Hematopoietic multipotent progenitor cell treated with erythropoietin and hydrocortisone succinate and interleukin-3 and kit ligand, for 4 days (in vitro differentiated cells): ENCODE data around the gene CEP83.
"Not testable (repeated sequence)": the region's sequence is repeated elsewhere in the genome, so short reads cannot be mapped to it uniquely, and the experiment has no call there.

Experiments used
- DNase-seq: peaks from one replicate; pipeline ENCODE4 v3.0.0-alpha.2; 2015

Gene CEP83, protein sequence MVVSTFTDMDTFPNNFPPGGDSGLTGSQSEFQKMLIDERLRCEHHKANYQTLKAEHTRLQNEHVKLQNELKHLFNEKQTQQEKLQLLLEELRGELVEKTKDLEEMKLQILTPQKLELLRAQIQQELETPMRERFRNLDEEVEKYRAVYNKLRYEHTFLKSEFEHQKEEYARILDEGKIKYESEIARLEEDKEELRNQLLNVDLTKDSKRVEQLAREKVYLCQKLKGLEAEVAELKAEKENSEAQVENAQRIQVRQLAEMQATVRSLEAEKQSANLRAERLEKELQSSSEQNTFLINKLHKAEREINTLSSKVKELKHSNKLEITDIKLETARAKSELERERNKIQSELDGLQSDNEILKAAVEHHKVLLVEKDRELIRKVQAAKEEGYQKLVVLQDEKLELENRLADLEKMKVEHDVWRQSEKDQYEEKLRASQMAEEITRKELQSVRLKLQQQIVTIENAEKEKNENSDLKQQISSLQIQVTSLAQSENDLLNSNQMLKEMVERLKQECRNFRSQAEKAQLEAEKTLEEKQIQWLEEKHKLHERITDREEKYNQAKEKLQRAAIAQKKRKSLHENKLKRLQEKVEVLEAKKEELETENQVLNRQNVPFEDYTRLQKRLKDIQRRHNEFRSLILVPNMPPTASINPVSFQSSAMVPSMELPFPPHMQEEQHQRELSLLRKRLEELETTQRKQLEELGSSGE

DNA sequence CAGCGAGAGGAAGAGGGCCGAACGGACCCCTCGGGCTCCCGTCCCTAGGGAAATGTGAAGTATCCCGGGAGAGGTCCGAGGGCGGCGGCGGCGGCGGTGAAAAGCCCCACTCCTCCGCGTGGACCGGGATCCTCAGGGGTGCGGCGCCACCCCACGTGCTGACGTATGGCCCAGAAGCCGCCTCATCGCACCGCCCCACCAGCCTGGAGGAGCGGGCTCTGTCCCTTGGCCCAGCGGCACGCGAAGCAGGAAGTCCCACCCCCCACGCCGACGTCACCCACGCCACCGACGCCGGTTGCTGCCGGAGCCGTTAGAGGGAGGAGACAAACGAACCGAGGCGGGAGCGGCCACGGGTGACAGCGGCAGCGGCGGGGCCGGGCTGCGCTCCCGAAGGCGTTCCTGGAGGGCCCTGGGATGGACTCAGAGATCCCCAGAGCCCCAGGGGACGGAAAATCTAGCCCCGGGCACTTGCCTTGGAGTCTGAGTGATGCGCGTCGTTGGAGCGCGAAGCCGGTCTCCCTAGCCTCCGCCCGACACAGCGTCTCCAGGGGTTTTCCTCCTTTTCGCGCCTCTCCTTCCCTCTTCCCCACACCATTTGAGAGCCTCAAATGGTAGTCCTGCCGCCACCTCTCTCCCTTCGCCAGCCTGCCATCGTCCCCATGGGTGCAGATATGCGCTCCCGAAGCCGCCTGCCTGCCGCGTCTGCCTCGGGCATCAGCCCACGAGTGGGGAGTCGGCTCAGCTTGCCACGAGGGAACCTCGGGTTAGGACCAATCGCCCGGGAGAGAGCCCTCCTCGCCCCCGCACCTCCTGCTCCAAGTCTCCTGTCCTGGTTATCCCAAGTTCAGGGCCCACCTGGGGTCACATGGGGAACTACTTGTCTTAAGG, at the start of gene CEP83:
TSS of gene CEP83 (minus strand) at position 140 of the 888 bp plus-strand sequence. CDS start 47,377 bp downstream, outside the sequence.
- peak; percentile 98 for DNase-seq

DNA sequence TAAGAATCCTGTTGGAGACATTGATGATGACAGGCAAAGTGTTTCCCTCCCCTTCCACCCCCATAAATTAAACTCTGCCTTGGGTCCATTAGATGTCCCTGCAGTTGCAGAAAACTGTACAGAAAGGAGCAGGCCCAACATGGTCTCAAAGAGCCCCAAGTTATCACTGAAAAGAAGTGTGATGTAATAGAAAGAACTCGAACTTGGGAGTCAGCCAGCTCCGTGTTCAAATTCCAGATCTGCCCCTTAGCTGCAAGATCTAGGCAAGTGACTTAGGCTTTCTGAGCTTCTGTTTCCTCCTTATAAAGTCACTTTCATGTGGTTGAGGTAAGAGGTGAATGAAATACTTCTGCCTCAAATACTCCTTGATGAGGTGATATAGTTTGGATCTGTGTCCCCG, 49.6 kb upstream of the CEP83 start:
- DNase-seq, result no peak

DNA sequence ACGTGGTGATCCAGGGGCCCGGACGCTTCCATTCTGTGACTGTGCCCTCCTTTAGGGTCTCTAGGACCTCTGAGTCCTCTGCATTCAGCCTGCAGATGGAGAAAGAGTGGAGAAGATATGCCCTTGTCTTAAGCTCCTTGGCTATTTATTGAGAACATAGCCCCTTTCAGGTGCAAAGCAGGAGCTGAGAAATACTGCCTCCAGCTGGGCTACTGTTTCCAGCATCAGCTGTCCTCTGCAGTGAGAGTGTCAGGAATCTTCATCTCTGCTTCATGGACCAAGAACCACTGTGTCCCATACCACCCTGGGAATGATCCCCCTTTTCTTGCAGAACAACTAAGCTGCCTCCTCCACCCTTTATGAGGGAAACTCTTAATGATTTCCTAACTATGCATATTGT, 47.8 kb upstream of the CEP83 start:
- no peak for DNase-seq

DNA sequence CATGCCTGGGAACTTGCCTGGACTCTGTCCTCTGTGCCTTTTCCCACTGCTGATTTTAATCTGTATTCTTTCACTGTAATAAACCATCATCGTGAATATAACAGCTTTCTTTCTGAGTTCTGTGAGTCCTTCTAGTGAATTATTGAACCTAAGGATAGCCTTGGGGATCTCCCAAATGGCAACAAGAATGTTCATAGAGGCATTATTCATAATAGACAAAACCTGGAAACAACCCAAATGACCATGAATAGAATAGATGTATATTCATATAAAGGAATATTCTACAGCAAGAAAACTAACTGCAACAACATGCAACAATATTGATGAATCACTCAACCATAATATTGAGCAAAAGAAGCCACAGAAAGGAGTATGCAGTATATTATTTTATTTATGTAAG, 44.7 kb upstream of the CEP83 start:
- no peak for DNase-seq

DNA sequence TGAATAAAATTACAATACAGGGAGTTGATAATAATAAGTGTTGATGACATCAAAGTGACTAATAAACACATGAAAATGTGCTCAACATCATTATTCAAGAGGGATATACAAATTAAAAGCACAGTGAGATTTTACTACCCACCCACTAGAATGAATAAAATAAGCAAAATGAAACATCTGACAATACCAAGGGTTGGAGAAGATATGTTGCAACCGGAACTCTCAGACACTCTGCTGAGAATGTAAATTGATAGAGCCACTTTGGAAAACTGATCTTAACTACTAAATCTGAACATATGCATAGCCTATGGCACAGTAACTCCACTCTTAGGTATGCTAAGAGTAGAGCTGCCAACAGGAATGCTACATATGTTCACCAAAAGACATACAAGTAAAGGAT, 44.0 kb upstream of the CEP83 start:
- no peak for DNase-seq

DNA sequence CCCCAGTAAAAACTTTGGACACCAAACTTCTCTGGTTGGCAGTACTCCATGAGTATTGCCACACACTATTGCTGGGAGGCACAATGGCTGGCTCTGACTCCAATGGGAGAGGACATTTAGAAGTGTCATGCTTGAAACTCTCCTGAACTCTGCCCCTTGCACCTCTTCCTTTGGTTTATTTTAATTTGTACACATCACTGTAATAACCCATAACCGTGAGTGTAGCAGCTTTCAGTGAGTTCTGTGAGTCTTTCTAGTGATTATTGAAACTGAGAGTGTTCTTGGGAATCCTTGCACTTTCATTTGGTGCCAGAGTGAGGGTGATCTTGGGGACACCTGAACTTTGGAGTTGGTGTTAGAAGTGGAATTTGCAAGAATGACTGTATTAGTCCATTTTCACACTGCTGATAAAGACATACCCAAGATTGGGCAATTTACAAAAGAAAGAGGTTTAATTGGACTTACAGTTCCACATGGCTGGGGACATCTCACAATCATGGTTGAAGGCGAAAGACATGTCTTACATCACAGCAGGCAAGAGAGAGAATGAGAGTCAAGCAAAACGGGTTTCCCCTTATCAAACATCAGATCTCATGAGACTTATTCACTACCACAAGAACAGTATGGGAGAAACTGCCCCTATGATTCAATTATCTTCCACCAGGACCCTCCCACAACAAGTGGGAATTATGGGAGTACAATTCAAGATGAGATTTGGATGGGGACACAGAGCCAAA, 41.3 kb upstream of the CEP83 start:
- DNase-seq, result no peak

DNA sequence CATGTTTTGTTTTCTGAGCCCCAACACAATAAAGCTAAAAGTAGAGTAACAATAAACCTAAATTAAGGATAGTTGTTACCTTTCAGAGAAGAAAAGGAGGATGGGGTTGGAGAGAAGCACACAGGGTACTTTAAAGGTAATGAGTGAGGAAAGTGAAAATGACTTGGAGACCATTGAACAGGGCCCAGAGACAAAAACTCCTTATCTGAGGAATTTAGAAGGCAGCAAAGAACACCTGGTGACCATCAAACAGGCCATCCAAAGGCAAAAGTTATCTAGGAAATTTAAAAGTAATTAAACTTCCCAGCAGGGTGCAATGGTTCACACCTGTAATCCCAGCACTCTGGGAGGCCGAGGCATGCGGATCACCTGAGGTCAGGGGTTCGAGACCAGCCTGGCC, 39.0 kb upstream of the CEP83 start:
- no peak for DNase-seq

DNA sequence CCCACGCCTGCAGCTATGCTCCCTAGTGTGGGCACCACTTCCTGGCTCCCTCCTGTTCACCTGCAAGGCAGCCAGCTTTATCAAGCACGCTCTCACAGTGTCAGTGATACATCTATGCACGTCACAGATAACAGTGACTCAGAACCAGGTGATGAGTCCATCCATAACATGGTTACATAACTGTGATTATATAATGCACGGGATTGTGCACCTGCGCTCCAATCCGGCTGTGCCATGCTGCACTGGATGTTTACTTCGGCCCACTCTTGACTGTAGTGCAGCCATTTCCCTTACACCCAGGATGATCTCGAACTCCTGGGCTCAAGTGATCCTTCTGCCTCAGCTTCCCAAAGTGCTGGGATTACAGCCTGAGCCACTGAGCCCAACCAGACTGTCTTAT, 38.4 kb upstream of the CEP83 start:
- DNase-seq, result no peak

DNA sequence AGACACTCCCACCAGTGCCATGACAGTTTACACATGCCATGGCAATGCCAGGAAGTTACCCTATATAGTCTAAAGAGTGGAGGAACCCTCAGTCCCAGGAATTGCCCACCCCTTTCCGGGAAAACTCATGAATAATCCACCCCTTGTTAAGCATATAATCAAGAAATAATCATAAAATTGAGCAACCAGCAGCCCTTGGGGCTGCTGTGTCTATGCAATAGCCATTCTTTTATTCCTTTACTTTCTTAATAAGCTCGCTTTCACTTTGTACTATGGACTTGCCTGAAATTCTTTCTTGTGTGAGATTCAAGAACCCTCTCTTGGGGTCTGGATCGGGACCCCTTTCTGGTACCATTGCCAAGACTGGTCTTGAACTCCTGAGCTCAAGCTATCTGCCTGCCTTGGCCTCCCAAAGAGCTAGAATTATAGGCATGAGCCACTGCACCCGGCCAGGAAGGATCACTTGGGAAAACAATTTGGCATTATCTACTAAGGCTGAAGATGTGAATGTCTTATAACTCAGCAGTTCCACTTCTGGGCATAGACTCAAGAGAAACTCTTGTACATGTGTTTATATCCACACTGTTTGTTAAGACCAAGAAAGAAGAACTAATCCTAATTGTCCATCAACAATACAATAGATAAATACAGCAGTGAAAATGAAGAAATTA, 35.9 kb upstream of the CEP83 start:
- no peak for DNase-seq

DNA sequence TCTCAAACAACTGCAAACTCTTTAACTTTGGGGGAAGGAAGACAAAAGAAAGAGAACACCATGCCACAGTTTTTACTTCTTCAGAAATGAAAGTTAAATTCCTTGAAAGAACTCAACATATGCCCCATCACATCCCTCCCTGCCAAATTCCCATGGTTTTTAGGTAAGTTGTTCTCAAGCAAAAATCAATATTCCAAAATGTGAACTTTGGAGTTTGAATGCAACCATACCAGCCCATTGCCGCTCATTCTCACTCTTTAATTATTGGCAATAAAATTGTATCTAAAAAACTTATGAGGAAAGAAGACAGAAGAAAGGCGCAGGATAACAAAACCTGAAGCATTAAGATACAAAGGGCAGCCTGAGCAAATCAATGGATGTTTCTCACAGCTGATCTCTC, 31.8 kb upstream of the CEP83 start:
- no peak for DNase-seq

DNA sequence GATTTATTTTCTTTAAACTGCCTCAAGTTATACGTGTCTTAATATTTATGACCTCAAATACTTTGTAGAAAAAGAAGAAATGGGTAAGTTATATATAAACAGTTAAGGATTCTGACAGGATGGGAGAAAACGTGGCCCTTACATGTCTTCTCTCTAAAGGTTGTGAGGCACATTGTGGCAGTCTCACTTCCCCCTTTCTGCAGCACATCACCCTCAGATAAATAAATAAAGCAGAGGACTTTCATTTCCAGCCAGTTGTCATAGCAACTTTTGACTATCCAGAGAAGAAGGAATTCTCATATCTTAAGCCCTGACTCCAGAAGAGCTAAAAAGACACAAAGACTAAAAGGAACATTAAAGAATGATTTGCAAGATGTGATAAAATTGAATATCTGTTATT, 28.8 kb upstream of the CEP83 start:
- peak; percentile 13 for DNase-seq

DNA sequence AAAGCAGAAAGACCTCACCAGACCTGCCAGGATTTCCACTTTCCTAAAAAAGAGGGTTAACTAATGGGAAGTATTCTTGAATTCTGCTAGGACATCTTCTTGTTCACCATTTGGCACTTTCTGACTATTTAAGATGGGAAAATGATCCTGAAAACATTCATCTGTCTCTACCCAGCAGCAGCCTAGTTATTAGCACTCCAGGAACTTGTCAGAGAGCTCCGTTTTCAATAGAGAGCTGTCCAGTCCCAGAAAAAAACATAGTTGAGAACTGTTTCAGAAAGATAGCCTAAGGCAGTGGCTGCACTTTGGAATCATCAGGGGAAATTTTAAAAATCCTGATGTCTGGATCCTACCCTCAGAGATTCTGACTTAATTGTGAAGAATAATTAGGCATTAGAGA, 22.1 kb upstream of the CEP83 start:
- no peak for DNase-seq

DNA sequence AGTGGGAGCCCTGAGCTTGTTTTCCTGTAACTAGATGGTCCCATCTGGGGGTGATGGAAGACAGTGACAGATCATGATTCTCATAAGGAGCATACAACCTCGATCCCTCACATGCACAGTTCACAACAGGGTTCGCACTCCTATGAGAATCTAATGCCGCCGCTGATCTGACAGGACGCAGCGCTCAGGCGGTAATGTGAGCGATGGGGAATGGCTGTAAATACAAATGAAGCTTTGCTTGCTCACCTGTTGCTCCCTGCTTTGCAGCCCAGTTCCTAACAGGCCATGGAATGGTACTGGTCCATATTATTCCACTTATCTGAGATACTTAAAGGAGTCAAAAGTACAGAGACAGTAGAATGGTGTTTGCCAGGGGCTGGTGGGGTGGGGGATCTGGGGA, 9.9 kb upstream of the CEP83 start:
- no peak for DNase-seq

DNA sequence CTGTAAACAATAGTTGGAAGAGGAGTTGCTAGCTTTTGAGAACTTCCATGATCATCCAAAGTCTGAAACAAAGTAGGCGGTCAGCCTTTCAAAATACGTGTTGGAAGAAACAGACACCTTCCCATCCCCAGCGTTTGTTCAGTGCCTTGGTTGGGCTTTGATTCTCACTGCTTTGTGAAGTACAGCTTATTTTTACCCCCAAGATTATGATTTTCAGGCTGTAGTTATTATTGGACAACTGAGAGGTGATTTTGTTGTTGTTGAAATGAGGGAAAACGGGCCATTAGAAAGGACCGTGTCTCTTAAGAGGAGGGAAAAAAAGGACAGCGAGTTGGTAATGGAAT, 921 bp upstream of the CEP83 start:
- no peak for DNase-seq

DNA sequence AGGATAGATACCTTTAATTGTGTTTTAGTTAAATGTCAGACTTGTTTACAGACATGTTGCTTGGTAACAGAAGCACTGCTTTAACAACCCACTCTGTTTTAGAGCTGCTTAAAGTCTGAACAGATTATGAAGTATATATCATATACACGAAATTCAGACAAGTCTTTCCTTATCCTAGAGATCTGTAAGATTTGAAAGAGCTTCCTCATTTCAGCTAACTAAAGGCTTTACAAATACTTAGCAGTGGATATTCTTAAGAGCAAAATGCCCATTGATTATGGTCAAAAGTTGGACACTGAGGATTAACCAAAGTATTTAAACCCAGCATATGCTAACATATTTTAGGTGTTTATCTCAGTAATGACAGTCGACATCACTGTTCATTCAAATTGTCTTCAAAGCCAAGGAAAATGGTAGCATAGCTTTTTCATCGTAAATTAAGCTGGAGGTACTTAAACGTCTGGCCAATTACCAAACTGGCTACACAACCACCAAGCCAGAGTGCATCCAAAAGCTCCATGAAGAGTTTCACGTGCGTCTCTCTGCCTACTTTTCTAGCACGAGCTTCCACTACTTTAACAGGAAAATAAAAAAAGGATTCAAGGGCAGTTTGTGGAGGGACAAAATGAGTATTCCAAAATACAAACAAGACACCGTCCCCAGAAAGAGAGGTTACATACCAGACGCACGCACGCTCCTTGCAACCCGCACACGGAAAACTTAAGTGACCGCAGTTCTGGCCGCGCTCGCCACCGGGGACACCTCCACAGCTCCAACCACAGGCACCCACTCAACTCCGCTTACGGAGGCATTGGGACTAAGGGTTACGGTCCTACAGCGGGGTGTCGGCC, 565 bp downstream of the CEP83 start:
- DNase-seq, result peak; percentile 66

DNA sequence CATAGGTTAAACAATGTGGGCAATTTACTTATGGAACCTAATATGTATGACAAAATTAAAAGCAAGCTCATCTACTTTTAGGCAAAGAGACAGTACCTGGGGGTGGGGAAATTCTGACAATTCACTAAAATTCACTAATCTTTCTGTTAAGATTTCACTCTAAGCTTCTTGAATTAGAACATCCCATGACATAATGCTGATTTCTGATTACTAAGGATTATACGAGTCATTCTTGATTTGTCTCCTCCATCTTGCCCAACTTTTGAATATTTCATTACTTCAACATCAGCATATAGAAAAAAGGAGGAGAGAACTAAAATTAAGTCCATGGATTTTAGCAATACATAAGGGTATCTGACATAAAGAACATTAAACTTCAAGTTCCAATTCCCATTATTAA, 2.4 kb downstream of the CEP83 start:
- no peak for DNase-seq

DNA sequence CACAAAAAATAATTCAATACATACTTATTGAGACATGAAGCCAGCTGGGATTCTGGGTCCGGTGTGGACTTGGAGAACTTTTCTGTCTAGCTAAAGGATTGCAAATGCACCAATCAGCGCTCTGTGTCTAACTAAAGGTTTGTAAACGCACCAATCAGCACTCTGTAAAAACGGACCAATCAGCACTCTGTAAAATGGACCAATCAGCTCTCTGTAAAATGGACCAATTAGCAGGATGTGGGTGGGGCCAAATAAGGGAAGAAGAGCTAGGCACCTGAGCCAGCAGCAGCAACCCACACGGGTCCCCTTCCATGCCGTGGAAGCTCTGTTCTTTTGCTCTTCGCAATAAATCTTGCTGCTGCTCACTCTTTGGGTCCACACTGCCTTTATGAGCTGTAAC, 5.3 kb downstream of the CEP83 start:
- DNase-seq, result not testable (repeated sequence)

DNA sequence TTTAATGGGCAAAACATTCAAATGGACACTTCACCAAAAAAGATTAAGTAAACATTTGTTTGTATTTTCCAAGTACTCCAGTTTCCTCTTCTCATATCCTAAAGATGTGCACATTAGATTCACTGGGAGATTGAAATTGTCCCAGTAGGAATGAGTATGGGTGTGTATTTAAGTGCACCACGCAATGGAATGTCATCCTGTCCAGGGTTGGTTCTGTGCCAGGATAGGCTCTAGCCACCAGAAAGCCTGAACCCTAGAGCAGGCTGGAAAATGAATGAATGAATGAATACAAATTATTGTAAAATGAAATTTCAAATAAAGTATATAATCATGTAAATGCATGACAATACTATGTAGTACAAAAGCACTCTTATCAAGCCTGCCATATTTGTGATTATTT, 14.0 kb downstream of the CEP83 start:
- no peak for DNase-seq

DNA sequence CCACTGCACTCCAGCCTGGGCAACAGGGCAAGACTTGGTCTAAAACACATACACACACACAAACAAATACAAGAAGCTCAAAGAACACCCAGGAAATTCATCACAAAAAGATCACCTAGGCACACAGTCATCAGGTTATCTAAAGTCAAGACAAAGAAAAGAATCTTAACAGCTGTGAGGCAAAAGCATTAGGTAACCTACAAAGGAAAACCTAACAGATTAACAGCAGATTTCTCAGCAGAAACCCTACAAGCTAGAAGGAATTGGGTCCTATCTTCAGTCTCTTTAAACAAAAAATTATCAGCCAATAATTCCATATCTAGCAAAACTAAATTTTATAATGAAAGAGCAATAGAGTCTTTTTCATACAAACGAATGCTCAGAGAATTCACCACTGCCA, 22.4 kb downstream of the CEP83 start:
- DNase-seq, result no peak

DNA sequence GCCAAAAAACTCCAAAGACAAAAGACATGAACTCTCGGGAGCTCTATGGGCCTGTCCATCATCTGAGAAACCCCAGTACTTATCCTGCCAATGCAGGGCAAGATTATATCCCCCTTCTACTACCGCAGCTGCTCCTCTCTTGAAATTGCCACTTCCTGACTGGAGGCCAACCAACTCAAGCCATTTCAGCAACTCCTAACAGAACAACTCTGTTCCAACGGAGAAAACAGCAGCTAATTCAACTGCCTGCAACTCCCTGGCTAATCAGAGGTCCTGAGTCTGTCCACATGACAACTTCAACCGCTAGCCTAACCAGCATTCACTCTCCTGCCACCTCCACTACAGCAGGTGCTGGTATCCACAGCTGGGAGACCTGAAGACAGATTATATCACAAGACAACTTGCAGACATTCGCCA, 24.1 kb downstream of the CEP83 start:
- peak; percentile 90 for DNase-seq

DNA sequence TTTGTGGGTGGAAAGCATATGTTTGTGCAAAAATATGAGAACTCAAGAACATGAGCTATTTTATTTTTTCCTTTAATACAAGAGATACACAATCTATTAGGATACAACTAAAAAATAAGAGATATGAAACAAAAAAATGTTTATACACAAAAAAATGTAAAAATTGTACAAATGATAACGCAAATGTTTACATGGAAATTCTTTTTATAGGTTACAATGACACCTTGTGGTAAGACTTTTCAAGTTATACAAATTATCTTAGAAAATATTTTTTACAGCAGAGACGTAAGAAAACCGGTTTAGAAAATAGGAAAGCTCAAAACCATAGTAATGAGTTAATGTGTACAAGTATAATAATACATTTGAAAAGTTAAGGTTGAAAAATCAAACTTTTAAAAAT, 25.5 kb downstream of the CEP83 start:
- DNase-seq, result peak; percentile 57
